Tibial nerve (tissue), 3 donors: ENCODE measurements around the gene IDH3G.

Experiments used
- CTCF ChIP-seq, 5 experiments: fragments of 200-600 bp in 3 of 5; fragments of 450-650 bp in 2 of 5; sonication (generic) in 3 of 5; IDR thresholded peaks; one replicate each; pipeline ENCODE4 v1.5.1; 2016 to 2019; ENCODE audit warnings: antibody characterized with exemption in 5 of 5, mild to moderate bottlenecking in 3 of 5, moderate library complexity in 2 of 5
- POLR2A ChIP-seq, 2 donors: fragments of 450-650 bp; IDR thresholded peaks; one replicate each; pipeline ENCODE4 v1.6.1; 2017; ENCODE audit warnings: antibody characterized with exemption in 2 of 2, mild to moderate bottlenecking in 2 of 2, moderate library complexity in 2 of 2

GRCh38 chrX:153778684-153779101, 15.5 kb downstream of the IDH3G start:
- TF ChIP-seq CTCF (IDR thresholded peaks at IDR 0.05) (no peak), POLR2A (IDR thresholded peaks at IDR 0.05) (no peak)
